HG03521 (cell line): Measurements from ENCODE around the gene UBR4.

Experiments used
- ATAC-seq: cut with Tn5 transposase; IDR thresholded peaks from one replicate; pipeline ENCODE4 v1.9.1; 2021; ENCODE audit warnings: mild to moderate bottlenecking, moderate library complexity; ENCODE audit not compliant: unreplicated experiment

Gene UBR4

DNA sequence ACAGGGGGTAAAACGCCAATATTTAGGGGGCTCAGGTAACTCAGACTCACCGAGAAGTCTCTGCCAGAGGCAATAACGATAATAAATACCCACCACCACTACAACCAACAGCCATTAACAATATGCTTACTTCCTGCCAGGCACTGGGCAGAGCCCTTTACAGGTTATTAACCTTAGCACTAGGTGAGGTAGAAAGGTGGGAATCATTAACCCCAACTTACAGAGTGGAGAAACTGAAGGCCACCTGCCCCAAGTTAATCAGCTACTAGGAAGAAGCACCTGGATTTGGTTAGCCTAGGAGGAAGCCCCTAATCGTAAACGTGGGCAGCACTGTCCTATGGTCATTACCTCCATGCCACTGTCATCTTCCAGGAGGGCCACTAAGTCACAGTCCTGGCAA is 110.0 kb downstream of the UBR4 start:
- no peak for ATAC-seq

DNA sequence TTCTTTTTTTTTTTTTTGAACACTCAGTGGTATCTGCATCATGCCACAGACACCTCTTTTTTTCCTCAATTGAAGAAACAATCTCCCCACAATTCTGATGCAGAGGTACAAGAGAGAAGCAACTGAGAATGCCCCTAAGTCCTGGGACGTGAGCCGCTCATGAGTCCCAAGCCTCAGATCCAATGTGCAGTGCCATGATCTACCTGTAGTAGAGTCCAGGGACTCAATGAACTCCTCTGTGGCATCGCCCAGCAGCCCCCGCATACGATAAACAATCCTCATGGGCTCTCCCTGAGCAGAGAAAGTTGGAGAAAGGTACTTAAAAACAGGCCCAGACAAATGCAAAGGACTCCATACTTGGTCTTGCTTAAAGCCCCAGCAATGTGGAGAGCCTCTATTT is 113.1 kb downstream of the UBR4 start:
- ATAC-seq, result no peak

DNA sequence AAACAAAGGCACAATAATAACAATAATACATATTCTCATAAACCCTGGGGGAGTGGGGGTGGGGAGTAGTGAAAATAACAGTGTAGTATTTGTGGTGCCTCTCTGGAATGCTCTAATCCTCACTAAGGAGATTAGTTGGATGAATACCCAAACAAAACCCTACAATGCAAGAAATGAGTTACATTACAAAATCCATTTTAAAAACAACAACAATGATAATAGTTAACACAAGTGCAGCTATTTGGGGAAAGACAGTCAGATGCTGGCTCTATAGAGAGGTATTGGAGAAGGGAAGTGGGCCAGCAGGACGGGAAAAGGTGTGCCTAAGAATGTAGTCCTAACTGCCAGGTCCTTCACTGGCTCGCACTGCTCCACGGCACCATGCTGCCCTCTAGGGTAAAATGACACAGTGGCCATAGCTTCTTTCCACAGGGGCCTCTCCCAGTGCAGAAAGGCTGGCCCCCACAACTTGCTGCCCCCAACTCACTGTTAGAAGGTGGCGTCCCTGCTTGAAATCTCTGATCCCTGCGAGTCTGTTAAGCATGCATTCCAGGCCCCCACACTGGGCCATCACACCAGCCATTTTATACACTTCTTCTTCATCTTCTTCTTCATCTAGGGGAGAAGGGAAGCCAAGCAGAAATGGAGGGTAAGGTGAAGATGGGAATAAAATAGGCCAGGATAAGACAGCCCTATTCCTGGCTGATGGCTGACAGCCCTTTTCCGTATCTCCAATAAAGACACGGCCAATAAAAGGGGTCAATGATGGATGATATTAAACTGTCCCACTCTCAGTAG is 113.8 kb downstream of the UBR4 start:
- ATAC-seq, result no peak

DNA sequence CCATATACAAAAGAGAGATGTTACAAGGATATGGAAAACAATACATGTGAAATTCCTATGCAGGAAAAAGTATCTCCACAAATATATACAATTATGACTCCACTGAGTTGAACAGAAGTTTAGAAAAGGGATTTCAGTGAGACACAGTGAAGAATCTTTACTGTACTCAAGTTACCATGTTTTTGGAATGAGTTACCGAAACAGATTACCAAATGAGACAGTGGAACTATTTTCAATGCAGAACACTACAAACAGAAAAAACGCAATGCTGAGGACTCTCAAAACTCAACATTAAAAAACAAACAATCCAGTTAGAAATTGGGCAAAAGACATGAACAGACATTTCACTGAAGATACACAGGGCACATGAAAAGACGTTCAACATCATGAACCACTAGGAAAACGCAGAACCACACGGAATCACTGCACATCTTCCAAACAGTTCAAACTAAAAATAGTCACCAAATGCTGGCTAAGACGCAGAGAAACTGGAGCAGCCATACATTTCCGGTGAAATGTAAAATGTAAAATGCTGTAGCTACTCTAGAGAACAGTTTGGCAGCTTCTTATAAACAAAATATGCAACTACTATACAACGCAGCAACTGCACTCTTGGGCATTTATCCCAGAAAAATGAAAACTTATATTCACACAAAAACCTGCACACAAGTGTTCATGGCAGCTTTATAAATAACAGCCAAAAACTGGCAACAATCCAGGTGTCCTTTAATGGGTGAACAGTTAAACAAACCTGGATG is 118.7 kb downstream of the UBR4 start:
- ATAC-seq, result no peak

DNA sequence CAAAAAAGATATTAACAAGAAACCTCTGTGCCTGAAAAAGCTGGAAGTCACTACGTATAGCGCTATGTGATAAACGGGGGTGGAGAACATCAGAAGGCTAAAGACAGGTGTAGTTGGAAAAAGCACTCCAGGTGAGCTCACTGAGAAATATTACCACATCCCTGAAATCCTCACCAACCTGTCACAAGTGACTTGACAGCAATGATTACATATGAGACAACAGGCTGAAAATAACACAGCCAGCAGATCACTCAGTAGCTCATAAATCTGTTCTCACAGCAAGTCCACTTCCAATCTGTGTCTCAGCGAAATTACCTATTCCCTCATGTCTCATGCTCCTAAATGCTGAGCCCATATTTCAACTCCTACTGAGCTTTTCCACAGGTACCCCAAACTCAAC is 120.5 kb downstream of the UBR4 start:
- ATAC-seq, result no peak

DNA sequence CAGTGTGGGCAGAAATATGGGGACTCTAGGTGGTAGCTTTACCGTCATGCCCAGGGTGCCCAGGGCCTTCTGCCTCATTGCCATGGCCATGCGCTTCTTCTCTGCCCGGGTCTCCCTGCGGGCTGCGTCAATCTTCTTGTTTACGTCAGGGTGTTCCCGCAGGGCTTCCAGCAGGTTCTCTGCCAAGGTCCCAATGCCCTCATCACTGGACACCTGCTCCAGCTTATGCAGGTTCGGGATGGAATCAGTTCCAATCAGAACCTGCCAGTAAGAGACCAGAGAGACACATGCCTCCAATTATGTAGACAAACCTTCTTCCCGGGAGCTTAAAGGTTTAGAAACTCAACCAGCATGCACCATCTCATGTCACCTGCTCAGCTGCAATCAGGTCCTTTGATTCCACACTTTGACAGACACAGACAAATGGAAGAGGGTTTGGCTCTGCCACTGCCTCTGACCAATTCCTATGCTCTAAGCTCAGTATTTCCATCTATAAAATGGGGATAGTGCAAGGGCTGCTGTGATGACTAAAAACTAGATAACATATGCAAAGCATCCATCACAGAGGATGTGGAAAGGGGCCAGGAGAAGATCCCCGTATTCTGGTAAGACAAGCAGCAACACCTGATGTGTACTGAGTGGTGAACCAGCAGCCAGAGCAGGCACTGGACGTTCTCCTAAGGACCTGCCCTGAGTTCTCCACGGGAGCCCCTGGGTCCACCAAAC is 121.2 kb downstream of the UBR4 start:
- no peak for ATAC-seq

DNA sequence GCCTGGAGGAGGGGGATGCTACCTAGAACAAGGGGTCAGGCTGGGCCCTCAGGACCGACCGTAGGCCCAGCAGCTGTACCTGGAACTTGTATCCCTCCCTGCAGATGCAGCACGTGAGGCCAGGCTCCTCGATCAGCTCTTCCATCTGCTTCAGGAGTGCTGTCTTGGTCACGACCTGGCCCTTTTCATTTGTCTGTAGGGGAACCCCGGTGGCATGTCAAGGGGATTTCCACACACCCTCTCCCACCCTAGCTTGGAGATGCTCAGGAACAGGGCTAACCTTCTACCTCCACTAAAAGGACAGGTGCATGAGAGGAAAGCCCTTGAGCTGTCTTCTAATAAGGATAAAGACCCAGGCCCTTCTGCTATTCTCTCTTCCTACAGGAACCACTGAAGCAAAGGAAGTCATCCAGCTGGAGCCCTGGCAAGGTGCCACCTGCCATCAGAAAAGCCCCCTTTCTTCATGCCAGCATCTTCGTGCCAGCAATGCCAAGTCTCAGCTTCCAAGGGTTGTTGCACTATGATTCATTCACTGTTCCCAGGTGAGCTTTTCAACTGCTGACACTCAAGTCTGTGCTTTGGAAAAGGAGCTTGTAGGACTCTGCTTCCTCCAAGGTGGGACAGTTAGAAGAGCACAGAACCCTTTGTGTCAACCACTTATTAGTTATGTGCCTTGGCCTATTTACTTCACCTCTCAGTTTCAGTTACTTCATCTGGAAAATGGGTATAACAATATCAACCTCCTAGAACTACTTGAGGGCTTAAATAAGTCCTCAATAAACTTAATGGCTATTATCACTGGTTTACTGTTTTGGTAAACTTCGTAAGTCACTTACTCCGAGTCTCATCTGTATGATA is 122.1 kb downstream of the UBR4 start:
- no peak for ATAC-seq

DNA sequence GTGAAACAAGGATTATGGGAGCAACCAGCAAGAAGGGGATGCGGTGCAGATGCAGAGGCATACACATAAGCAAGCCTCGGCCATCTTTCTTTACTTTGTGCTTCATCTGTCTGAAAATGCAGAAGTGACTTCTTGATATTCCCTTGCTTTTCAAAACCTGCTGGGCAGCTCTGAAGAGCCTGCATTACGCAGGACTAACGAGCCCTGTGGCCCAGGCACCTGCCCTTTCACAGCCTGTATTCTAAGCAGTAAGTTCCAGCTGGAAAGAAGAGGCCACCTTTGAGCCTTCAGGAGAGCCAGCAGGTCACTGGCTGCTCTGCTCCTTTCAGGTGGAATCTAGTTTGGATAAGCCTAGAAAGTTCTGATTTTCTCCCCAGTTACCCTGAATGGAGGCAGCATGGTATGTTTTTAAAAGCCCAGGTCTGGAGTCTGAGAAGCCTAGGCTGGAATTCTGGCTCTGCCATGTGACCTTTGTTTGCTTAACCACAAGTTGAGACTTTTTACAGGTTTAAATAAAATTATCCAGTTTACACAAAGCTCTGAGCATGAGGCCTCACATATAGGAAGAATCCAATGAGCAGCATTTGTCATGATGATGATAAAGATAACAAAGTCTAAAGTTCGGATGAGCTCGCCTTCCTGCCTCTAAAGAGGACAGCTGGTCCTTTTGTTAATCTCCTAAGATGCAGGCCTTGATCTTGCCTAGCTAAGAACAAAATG is 122.9 kb downstream of the UBR4 start:
- ATAC-seq, result no peak

DNA sequence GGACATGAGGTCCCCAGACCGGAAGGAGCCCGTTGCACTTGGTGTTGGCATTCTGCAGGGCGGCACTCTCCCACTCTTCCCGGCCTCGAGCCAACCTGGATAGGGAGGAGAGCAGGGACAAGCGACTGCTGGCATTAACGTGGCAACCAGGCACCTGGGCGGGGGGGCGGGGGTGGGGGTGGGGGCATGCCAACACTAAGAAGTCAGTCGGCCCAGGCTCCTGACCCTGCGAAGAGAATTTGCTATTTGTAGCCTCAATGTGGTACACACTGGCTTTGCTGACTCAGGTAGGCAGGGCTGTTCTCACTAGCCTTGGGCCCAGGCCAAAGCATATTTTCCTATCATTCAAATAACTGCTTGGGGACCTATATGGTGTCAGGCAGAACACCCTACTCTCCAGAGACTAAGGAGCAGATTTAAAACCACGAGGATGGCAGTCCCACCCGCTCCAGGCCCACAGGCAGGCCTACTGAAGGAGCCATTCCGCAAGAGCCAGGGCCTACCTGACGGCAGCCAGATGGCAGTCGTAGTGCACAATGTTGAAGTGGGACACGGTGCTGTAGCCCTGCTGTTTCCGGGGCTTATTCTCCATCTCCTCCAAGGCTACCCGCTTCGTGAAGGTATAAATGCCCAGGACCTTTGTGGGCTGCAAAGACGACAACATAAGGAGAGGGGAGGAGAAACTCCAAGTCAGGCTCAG is 123.7 kb downstream of the UBR4 start:
- no peak for ATAC-seq

DNA sequence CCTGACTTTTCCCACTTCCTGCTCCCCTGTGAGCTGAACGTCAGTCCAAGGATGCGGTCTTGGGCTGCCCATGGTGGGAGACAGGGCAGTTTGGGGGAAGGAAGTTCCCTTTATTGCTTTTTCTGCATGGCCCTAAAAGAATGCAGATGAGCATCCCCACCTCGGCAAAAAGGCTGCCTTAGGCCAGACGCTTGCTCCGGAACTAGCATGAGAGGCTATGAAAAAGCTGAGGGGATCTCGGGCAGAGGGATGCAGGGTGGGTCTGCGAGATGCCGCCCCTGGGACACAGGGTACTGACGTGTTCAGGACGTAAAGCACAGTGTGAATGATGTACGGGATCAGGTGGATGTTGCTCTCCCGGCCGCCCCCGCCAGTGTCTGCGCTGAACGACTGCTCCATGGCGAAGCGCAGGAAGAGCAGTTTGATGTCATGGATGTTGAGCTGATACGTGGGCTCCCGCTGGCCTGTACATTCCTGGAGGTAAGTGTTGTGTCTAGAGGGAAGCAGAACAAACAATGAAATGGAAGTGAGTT is 125.8 kb downstream of the UBR4 start:
- ATAC-seq, result no peak

DNA sequence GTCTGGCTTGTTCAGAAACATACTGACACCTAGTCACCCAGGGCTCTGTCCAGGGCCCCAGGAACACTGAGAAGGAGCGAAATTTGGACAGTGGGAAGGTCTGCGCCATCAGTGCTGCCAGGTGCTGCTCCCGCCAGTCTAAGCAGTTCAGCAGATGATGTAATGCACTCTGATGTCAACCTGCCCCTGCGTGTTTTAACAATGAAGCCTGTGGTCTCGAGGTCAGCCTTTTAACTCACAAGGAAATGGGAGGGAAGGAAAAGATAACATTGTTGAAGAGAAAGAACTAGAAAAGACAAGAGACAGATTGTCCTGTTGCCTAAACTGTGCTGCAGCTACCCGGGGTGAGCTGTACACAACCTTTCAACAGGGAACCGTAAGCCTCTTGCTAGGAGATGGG is 127.0 kb downstream of the UBR4 start:
- no peak for ATAC-seq

DNA sequence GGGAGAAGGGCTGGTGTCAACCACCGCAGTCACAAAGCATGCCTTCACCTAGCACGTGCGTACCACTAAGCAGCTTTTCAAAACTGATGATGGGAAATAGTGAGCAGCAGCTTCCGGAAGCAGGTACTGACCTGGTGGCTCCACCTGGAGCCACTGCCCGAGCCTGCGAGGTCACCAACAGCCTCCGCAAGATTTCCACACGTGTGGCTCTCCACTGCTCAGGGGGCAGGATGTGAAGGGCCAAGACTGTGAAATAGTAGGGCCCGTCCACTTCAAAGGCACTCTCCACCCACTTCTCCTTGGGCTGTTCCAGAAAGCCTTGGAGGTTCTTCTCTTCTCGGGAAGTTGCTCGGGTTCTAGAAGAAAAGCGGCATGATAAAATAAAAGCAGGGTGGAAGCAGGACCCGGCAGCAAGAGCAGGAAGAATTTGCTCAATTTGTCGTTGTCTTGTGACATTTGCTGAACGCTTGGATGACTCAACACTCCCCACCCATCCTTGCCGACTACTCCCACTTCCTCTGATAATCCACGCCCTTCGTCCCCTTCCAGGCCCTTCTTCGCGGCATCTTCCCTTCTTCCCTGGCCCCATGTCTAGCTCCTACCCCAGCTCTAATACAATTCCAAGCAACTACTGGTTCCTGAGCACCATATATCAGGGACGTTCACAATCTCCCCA is 128.7 kb downstream of the UBR4 start:
- no peak for ATAC-seq

DNA sequence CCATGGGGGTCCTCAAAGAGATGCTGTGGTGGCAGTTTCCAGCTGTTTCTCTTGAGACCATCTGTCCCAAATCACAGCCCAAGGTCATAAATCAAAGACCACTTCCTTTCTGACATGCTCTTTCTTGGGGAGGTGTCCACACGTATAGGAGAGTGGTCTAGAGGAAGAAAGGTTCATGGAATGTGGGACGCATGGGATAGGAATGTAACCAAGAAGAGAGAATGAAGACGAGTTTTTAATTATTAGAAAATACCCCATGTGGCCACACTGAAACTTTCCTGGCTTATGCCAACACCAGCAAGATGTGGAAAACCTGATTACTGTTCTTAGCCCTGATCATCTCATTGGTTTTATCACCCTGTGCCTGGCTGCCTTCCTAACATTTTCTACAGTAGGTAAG is 129.3 kb downstream of the UBR4 start:
- no peak for ATAC-seq

DNA sequence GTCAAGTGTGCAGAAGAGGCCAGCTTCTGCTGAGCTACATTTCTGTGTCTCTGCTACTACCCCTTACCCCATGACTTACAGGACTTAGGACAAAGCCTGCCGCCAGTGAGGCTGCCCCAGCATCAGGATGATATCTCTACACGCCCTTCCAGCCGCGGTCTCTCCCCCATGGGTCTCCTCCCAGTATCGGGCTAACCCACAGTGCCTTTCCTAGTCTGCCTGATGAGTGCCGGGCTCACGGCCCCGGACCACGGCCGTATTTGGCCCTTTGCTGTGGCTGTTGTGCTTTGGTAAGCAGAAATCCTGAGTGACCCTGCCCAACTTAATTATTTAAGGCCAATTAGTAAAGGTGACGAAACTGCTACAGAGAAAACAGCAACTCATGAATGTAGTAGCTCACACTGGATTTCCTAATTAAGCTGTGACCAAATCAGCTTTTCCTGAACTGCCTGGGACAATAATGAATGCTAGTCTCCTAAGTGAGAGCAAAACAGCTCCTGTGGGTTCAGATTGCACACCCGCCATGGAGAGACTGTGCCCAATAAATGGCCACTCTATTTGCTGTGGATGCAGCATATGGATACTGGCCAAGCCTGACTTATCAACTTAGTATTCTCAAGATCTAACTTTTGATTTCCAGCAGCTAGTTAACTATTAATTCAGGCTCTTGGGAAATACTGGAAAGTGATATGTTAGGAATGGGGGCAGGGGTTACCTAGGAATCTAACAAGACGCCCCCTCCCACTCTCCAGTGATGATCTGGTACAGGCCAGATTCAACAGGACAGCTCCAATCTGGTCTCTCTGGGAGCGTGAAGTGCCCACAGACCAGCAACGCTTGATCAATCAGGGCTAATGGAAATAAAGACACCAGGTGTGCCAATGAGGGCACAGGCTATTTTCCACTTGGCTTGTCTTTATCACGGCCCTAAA is 130.3 kb downstream of the UBR4 start:
- no peak for ATAC-seq

DNA sequence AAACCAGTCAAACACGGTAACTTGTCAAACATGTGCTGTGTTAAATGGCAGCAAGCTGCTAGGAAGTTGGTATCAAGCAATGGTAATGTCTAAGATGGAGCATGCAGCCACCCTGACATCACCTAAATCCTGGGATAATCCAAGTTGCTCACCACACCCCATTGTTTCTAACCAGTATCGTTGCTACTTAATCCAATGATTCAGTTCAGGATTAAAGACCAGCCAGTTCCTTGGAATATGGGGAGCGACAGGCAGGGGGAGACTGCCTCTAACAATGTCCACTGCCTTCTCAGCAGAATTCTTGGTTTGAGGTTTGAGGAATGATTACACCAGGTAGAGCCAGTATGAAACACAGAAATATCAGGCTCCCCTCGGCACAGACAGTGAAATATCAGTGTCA is 131.5 kb downstream of the UBR4 start:
- ATAC-seq, result no peak

DNA sequence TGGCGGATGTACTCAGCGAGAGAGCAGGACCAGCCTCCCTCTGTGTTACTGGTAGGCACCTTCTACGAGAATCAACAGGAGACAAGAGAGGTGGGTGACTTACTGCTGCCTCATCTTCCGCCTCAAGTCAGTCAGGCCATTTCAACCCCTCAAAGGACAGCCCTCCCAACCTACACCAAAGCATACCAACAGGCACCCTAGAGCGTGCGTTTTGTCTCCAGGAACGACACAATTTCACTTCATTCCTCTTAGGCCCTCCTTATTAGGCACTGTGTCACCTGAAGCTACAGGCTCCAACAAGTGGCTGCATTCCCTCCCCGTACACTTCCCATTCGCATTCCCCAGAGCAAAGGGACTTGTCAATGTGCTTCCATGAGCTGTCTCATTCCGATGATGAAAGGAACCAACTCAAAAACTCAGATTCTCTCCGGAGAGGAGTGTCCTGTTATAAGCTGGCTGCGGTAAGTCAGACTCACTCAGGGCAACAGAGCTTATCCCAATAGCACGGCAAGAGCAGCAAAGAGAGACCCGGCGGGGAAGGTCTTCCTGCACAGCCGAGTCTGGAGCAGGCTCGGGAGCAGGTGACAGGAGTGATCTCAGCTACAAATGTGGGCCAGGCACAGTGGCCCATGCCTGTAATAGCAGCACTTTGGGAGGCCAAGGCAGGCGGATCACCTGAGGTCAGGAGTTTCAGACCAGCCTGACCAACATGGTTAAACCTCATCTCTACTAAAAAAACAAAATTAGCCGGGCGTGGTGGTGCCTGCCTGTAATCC is 133.0 kb downstream of the UBR4 start:
- ATAC-seq, result no peak
